Stimulated activated CD8-positive, alpha-beta memory T cell treated with anti-CD3 and anti-CD28 coated beads, Interleukin-12 subunit alpha, Interleukin-12 subunit beta, amount 100 ng/mL, for 24 hours (primary cell): Measurements from ENCODE around the gene GPAT2.
"Not testable (repeated sequence)": the region's sequence is repeated elsewhere in the genome, so short reads cannot be mapped to it uniquely, and the experiment has no call there.

Experiments
- DNase-seq: peaks from one replicate; pipeline ENCODE4 v3.0.0-alpha.2; 2020; ENCODE audit errors: extremely low read depth

Gene GPAT2

GRCh38 chr2:96034792-96035191 is at the start of gene GPAT2:
Gene GPAT2, minus strand, starts transcription at chr2:96034916. Its CDS starts 2,557 bp downstream, at chr2:96032359.
- DNase-seq, result not testable (repeated sequence)

GRCh38 chr2:96083989-96084857 is 49.5 kb upstream of the GPAT2 start:
- no peak for DNase-seq

- no peak for DNase-seq
Measured at GRCh38 chr2:96083064-96083939, 48.6 kb upstream of the GPAT2 start.

GRCh38 chr2:96082211-96083063 is 47.7 kb upstream of the GPAT2 start:
- DNase-seq, result no peak

- DNase-seq, result no peak
Measured at GRCh38 chr2:96081042-96081441, 46.3 kb upstream of the GPAT2 start.

- DNase-seq, result no peak
Measured at GRCh38 chr2:96075199-96075771, 40.6 kb upstream of the GPAT2 start.

GRCh38 chr2:96074156-96074555 is 39.4 kb upstream of the GPAT2 start:
- no peak for DNase-seq

- DNase-seq, result no peak
Measured at GRCh38 chr2:96073170-96073775, 38.6 kb upstream of the GPAT2 start.

- no peak for DNase-seq
Measured at GRCh38 chr2:96072746-96073145, 38.0 kb upstream of the GPAT2 start.

GRCh38 chr2:96071977-96072491 is 37.3 kb upstream of the GPAT2 start:
- DNase-seq, result not testable (repeated sequence)

- DNase-seq, result not testable (repeated sequence)
Measured at GRCh38 chr2:96071087-96071976, 36.6 kb upstream of the GPAT2 start.

GRCh38 chr2:96070351-96070750 is 35.6 kb upstream of the GPAT2 start:
- not testable (repeated sequence) for DNase-seq

- not testable (repeated sequence) for DNase-seq
Measured at GRCh38 chr2:96069878-96070277, 35.2 kb upstream of the GPAT2 start.

- DNase-seq, result not testable (repeated sequence)
Measured at GRCh38 chr2:96067902-96068581, 33.3 kb upstream of the GPAT2 start.

GRCh38 chr2:96067098-96067660 is 32.5 kb upstream of the GPAT2 start:
- DNase-seq, result not testable (repeated sequence)

GRCh38 chr2:96066511-96066910 is 31.8 kb upstream of the GPAT2 start:
- not testable (repeated sequence) for DNase-seq

- DNase-seq, result not testable (repeated sequence)
Measured at GRCh38 chr2:96065954-96066353, 31.2 kb upstream of the GPAT2 start.

- DNase-seq, result no peak
Measured at GRCh38 chr2:96065381-96065930, 30.7 kb upstream of the GPAT2 start.
